ENCODE results near the gene UBE2A. TPM values are rescaled to one million over a fixed set of nuclear protein-coding genes. Genes with fewer than 3 reads are reported as not detected.

Gene UBE2A
- 100 to 1,000 TPM in 1 of 3 donors, 10 to 100 TPM in 2; 88.4 to 125 (median 91.0) TPM for total RNA-seq
- 58.2 TPM for total RNA-seq (2013)

DNA sequence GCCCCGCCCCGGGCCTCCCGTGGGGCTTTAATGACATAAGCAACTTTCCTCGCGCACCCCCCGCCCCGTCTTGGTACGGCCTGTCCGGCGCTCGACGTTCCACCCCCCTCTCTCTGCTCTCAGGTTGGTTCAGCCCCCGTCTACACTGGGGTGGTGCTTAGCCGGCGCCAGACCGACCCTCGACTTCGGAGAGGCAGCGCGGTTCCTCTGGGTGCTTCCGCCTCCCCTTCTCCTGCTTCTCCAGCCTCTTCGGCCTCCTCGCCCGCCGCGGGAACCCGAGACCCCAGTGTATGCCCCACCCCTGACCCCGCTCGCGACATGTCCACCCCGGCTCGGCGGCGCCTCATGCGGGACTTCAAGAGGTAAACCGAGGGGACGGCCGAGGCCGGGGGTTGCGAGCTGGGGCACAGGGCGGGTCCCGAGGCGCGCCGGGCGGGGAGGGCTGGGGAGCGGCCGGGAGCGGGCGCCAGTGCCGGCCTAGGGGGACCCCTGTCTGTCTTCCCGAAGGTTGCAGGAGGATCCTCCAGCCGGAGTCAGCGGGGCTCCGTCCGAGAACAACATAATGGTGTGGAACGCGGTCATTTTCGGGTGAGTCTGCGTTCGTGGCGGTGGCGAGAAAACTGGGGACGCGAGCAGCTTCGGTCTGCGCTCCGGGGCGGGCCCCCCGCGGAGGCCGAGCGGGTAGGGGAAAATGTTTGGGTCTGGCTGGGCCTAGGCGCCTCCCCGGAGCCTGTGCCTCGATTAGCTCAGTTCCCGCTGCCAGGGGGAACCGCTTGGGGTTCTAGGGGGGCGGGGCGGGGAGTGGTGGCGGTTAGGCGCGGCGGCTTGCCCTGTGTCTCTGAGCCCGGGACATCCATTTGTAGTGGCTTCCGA, at the start of gene UBE2A:
UBE2A (plus strand) TSS at position 170 of the 873 bp plus-strand sequence; CDS start at position 319, 149 bp downstream.
- H3K4me1 Mint-ChIP-seq = peaks cover 0 to 14% of the 10 kb centered on the region in 2 donors
- Histone ChIP-seq H3K9me3 (ENCODE audit: control insufficient read depth, insufficient read depth, low read length) (no peaks in the 10 kb centered on the region), H3K27me3 (ENCODE audit: control insufficient read depth, insufficient read depth, low read length) (no peaks in the 10 kb centered on the region), H3K27ac (ENCODE audit: low read length) (peak within 1 kb of the TSS; percentile 84), H3K36me3 (ENCODE audit: control insufficient read depth, insufficient read depth, low read length) (no peaks in the 10 kb centered on the region), H3K4me1 (ENCODE audit: control insufficient read depth, insufficient read depth, low read length) (peaks cover 11% of the 10 kb centered on the region), H3K4me3 (ENCODE audit: low read length) (peak within 1 kb of the TSS; percentile 86)
- DNase-seq (peak; percentile 83 to 93), ATAC-seq (peak; percentile 93 to 99 (median 93))
- H3K9me3 Mint-ChIP-seq = no peaks in the 10 kb centered on the region
- WGBS (ENCODE audit: insufficient coverage) = under 1% methylated on average over 86 of the region's 86 CpGs
- intact Hi-C loops (cut with micrococcal nuclease) = loop anchor here (1.0 to 10.0 kb wide), 3 partner anchors 9 to 180 kb away; partner anchors contain the start of genes SOWAHD and STEEP1
- TF ChIP-seq, protein P1, sequence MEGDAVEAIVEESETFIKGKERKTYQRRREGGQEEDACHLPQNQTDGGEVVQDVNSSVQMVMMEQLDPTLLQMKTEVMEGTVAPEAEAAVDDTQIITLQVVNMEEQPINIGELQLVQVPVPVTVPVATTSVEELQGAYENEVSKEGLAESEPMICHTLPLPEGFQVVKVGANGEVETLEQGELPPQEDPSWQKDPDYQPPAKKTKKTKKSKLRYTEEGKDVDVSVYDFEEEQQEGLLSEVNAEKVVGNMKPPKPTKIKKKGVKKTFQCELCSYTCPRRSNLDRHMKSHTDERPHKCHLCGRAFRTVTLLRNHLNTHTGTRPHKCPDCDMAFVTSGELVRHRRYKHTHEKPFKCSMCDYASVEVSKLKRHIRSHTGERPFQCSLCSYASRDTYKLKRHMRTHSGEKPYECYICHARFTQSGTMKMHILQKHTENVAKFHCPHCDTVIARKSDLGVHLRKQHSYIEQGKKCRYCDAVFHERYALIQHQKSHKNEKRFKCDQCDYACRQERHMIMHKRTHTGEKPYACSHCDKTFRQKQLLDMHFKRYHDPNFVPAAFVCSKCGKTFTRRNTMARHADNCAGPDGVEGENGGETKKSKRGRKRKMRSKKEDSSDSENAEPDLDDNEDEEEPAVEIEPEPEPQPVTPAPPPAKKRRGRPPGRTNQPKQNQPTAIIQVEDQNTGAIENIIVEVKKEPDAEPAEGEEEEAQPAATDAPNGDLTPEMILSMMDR (IDR thresholded peaks at IDR 0.05) = no peak
- H3K27me3 Mint-ChIP-seq (ENCODE audit: low read depth in 2 of 2) = peaks cover 0 to 7% of the 10 kb centered on the region in 2 donors
- peak within 1 kb of the TSS; percentile 88 for H3K4me3 Mint-ChIP-seq
- H3K27ac Mint-ChIP-seq = peak within 1 kb of the TSS; percentile 91 to 94
- no peaks in the 10 kb centered on the region for H3K36me3 Mint-ChIP-seq

DNA sequence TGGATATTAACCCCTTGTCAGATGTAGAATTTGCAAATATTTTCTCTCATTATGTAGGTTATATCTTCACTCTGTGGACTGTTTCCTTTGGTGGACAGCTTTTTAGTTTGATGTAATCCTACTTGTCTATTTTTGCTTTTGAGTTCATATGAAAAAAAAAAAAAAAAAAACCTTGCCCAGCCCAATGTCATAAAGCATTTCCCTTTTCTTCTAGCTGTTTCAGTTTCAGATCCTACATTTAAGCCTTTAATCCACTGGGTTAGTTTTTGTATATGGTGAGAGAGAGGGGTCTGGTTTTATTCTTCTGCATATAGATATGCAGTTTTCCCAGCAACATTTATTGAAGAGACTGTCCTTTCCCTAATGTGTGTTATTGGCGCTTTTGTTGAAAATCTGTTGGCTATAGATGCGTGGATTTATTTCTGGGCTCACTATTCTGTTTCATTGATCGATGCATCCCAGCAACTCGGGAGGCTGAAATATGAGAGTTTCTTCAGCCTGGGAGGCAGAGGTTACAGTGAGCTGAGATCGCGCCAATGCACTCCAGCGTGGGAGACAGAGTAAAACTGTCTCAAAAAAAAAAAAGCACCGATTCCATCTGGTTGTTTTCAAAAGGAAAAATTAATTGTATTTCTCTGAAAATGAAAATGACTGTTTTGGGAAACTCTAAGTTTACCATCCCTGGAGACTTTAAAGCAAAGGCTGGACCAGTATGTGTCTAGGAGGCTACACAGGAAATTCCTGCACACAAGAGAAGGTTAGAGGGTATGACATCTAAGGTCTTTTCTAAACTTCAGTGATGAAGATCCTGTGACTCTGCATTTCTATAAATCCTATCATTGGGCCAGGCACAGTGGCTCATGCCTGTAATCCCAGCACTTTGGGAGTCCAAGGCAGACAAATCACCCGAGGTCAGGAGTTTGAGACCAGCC, 44.8 kb upstream of the UBE2A start:
- Histone ChIP-seq H3K4me3 (ENCODE audit: low read length) (no peak overlapping the region), H3K9me3 (ENCODE audit: control insufficient read depth, insufficient read depth, low read length) (no peaks in the 10 kb centered on the region), H3K36me3 (ENCODE audit: control insufficient read depth, insufficient read depth, low read length) (no peaks in the 10 kb centered on the region), H3K27me3 (ENCODE audit: control insufficient read depth, insufficient read depth, low read length) (no peaks in the 10 kb centered on the region), H3K4me1 (ENCODE audit: control insufficient read depth, insufficient read depth, low read length) (no peaks in the 10 kb centered on the region), H3K27ac (ENCODE audit: low read length) (no peak overlapping the region)
- intact Hi-C loops (cut with micrococcal nuclease) = no loop called here
- ATAC-seq = no peak
- Mint-ChIP-seq H3K4me1 (no peaks in the 10 kb centered on the region), H3K36me3 (no peaks in the 10 kb centered on the region), H3K27me3 (ENCODE audit: low read depth in 2 of 2) (no peaks in the 10 kb centered on the region), H3K9me3 (no peaks in the 10 kb centered on the region), H3K4me3 (no peak overlapping the region), H3K27ac (no peak overlapping the region)
- 88% methylated on average over 7 of the region's 9 CpGs for WGBS (ENCODE audit: insufficient coverage)
- TF ChIP-seq, protein P1 (IDR thresholded peaks at IDR 0.05) = no peak
- DNase-seq = no peak

DNA sequence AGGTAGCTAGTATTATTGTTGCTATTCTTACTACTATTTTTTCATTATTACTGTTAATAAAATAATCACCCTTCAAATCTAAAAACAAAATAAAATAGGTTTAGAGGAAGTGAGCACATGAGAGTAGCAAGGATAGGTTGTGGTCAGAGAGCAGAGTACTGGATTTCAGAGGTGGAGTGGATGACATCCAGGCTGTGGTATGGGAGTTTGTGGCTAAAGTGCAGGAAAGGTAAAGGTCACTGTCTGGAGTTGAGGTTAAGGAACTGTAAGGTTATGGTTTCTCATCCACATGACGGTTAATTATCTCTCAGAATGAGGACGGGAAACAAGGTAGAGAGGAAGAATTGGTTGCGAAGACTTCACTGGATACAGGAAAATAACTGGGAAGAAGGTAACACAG, 36.9 kb upstream of the UBE2A start:
- Mint-ChIP-seq H3K4me1 (no peaks in the 10 kb centered on the region), H3K27me3 (ENCODE audit: low read depth in 2 of 2) (no peaks in the 10 kb centered on the region), H3K36me3 (no peaks in the 10 kb centered on the region), H3K4me3 (no peak overlapping the region), H3K27ac (no peak overlapping the region), H3K9me3 (no peaks in the 10 kb centered on the region)
- DNase-seq (no peak), ATAC-seq (no peak)
- WGBS (ENCODE audit: insufficient coverage) = 61% methylated on average over 3 of the region's 3 CpGs
- H3K27me3 ChIP-seq (ENCODE audit: control insufficient read depth, insufficient read depth, low read length) = no peaks in the 10 kb centered on the region
- no peak overlapping the region for H3K27ac ChIP-seq (ENCODE audit: low read length)
- H3K9me3 ChIP-seq (ENCODE audit: control insufficient read depth, insufficient read depth, low read length) = no peaks in the 10 kb centered on the region
- H3K4me1 ChIP-seq (ENCODE audit: control insufficient read depth, insufficient read depth, low read length) = no peaks in the 10 kb centered on the region
- no peak overlapping the region for H3K4me3 ChIP-seq (ENCODE audit: low read length)
- TF ChIP-seq, protein P1 (IDR thresholded peaks at IDR 0.05) = no peak
- intact Hi-C loops (cut with micrococcal nuclease) = no loop called here
- peaks cover 2% of the 10 kb centered on the region for H3K36me3 ChIP-seq (ENCODE audit: control insufficient read depth, insufficient read depth, low read length)
